Neural cell (in vitro differentiated cells): ENCODE measurements around the gene GRAP2. TPM values are rescaled to one million over a fixed set of nuclear protein-coding genes. Genes with fewer than 3 reads are reported as not detected.

ENCODE experiments used
- H2AFZ ChIP-seq: fragments of 200-600, 300-800 bp; sonication (generic), shearing (Covaris generic); 2 replicates; pipeline ENCODE4 v1.6.0; 2014; ENCODE audit warnings: low read depth, mild to moderate bottlenecking, antibody characterized with exemption, low read length, moderate library complexity
- H3F3A ChIP-seq: fragments of 200-600 bp; shearing (Covaris generic); 2 replicates; pipeline ENCODE4 v1.6.1; 2016; ENCODE audit warnings: mild to moderate bottlenecking, moderate library complexity, mixed read lengths, antibody characterized with exemption, low read length; ENCODE audit not compliant: insufficient read depth, poor library complexity, severe bottlenecking
- H3K27ac ChIP-seq: fragments of 200-600, 300-800 bp; sonication (generic), shearing (Covaris generic); 2 replicates; pipeline ENCODE4 v1.5.1; 2014; ENCODE audit warnings: mild to moderate bottlenecking, low read length, moderate library complexity
- H3K27me3 ChIP-seq: fragments of 300-800, 200-600 bp; sonication (generic), shearing (Covaris generic); 2 replicates; pipeline ENCODE4 v1.6.0; 2014; ENCODE audit warnings: mild to moderate bottlenecking, low read depth, low read length, moderate library complexity; ENCODE audit not compliant: insufficient read depth
- H3K36me3 ChIP-seq: fragments of 300-800, 200-600 bp; sonication (generic), shearing (Covaris generic); 2 replicates; pipeline ENCODE4 v1.5.1; 2014; ENCODE audit warnings: mild to moderate bottlenecking, antibody characterized with exemption, low read length, moderate library complexity; ENCODE audit not compliant: insufficient read depth
- H3K4me2 ChIP-seq: fragments of 300-800, 200-600 bp; sonication (generic), shearing (Covaris generic); 2 replicates; pipeline ENCODE4 v1.6.0; 2014; ENCODE audit warnings: mild to moderate bottlenecking, low read length
- H3K4me3 ChIP-seq: fragments of 300-800, 200-600 bp; sonication (generic), shearing (Covaris generic); 2 replicates; pipeline ENCODE4 v1.5.1; 2014; ENCODE audit warnings: mild to moderate bottlenecking, low read length, moderate library complexity
- H3K79me2 ChIP-seq: fragments of 200-600 bp; shearing (Covaris generic); replicated peaks from 2 replicates; pipeline ENCODE4 v1.6.0; 2014; ENCODE audit warnings: mild to moderate bottlenecking, low read length, moderate library complexity; ENCODE audit not compliant: insufficient read depth
- H3K9ac ChIP-seq: fragments of 300-800, 200-600 bp; sonication (generic), shearing (Covaris generic); 2 replicates; pipeline ENCODE4 v1.6.1; 2016; ENCODE audit warnings: mild to moderate bottlenecking, low read length, mixed read lengths
- H3K9me2 ChIP-seq: fragments of 200-600 bp; shearing (Covaris generic); 2 replicates; pipeline ENCODE4 v1.6.1; 2016; ENCODE audit warnings: mild to moderate bottlenecking, low read length, mixed read lengths; ENCODE audit not compliant: insufficient read depth
- H3K9me3 ChIP-seq: fragments of 200-600, 300-800 bp; sonication (generic), shearing (Covaris generic); 2 replicates; pipeline ENCODE4 v1.6.1; 2016; ENCODE audit warnings: mild to moderate bottlenecking, mixed run types, low read length, moderate library complexity, mixed read lengths
- H4K20me1 ChIP-seq: fragments of 200-600 bp; shearing (Covaris generic); 2 replicates; pipeline ENCODE4 v1.6.1; 2016; ENCODE audit warnings: mild to moderate bottlenecking, mixed run types; ENCODE audit not compliant: insufficient read depth
- CTCF ChIP-seq: fragments of 450-650 bp; IDR thresholded peaks from 2 replicates; pipeline ENCODE4 v1.5.1; 2014; ENCODE audit warnings: antibody characterized with exemption, mild to moderate bottlenecking, moderate library complexity; ENCODE audit not compliant: poor library complexity, severe bottlenecking
- EP300 ChIP-seq: fragments of 450-650 bp; conservative IDR thresholded peaks from 2 replicates; pipeline ENCODE4 v1.6.1; 2014; ENCODE audit warnings: antibody characterized with exemption, mild to moderate bottlenecking, moderate library complexity; ENCODE audit not compliant: poor library complexity, severe bottlenecking
- EZH2 ChIP-seq: fragments of 200-600, 300-800 bp; shearing (Covaris generic), sonication (generic); IDR thresholded peaks from 2 replicates; pipeline ENCODE4 v1.6.1; 2014; ENCODE audit warnings: antibody characterized with exemption, low read length, borderline replicate concordance, mild to moderate bottlenecking; ENCODE audit not compliant: insufficient read depth, poor library complexity, severe bottlenecking
- MXI1 ChIP-seq: fragments of 450-650 bp; conservative IDR thresholded peaks from 2 replicates; pipeline ENCODE4 v1.6.1; 2014; ENCODE audit warnings: antibody characterized with exemption, mild to moderate bottlenecking; ENCODE audit not compliant: poor library complexity, severe bottlenecking
- POLR2AphosphoS5 ChIP-seq: IDR thresholded peaks from 2 replicates; pipeline ENCODE4 v1.6.1; 2012
- RAD21 ChIP-seq: fragments of 450-650 bp; conservative IDR thresholded peaks from 2 replicates; pipeline ENCODE4 v1.6.1; 2014; ENCODE audit warnings: antibody characterized with exemption, mild to moderate bottlenecking, moderate library complexity
- SMC3 ChIP-seq: fragments of 450-650 bp; conservative IDR thresholded peaks from 2 replicates; pipeline ENCODE4 v1.6.1; 2014; ENCODE audit warnings: antibody characterized with exemption, mild to moderate bottlenecking, moderate library complexity; ENCODE audit not compliant: poor library complexity
- TAF1 ChIP-seq: IDR thresholded peaks from 2 replicates; pipeline ENCODE4 v1.6.1; 2012; ENCODE audit warnings: low read depth
- polyA plus RNA-seq: library from polyadenylated mRNA; depleted of rRNA; stranded (reverse); fragments of >200 nt; gene quantifications from 2 replicates; pipeline ENCODE4 v1.2.3, GENCODE V29; 2014
- TF ChIP-seq, protein P1 (sequence below): IDR thresholded peaks from 2 replicates; pipeline ENCODE4 v1.6.1; 2012; ENCODE audit warnings: borderline replicate concordance

The GRAP2 gene
- polyA plus RNA-seq, 1 donor from 2014 or later = 0.30 TPM

GRCh38 chr22:39965748-39966147 lies 64.9 kb downstream of the GRAP2 start:
- H3K27me3 ChIP-seq = no peaks in the 10 kb centered on the region
- H3K9me3 ChIP-seq = no peaks in the 10 kb centered on the region
- no peak overlapping the region for H3K27ac ChIP-seq
- no peak overlapping the region for H3K4me2 ChIP-seq
- no peak overlapping the region for H3K4me3 ChIP-seq
- TF ChIP-seq SMC3 (no peak), MXI1 (no peak), RAD21 (no peak), EZH2 (no peak), CTCF (no peak), TAF1 (no peak), EP300 (no peak), POLR2AphosphoS5 (no peak)
- TF ChIP-seq, protein P1, sequence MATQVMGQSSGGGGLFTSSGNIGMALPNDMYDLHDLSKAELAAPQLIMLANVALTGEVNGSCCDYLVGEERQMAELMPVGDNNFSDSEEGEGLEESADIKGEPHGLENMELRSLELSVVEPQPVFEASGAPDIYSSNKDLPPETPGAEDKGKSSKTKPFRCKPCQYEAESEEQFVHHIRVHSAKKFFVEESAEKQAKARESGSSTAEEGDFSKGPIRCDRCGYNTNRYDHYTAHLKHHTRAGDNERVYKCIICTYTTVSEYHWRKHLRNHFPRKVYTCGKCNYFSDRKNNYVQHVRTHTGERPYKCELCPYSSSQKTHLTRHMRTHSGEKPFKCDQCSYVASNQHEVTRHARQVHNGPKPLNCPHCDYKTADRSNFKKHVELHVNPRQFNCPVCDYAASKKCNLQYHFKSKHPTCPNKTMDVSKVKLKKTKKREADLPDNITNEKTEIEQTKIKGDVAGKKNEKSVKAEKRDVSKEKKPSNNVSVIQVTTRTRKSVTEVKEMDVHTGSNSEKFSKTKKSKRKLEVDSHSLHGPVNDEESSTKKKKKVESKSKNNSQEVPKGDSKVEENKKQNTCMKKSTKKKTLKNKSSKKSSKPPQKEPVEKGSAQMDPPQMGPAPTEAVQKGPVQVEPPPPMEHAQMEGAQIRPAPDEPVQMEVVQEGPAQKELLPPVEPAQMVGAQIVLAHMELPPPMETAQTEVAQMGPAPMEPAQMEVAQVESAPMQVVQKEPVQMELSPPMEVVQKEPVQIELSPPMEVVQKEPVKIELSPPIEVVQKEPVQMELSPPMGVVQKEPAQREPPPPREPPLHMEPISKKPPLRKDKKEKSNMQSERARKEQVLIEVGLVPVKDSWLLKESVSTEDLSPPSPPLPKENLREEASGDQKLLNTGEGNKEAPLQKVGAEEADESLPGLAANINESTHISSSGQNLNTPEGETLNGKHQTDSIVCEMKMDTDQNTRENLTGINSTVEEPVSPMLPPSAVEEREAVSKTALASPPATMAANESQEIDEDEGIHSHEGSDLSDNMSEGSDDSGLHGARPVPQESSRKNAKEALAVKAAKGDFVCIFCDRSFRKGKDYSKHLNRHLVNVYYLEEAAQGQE = no peak
- H3K9ac ChIP-seq = no peak overlapping the region
- H2AFZ ChIP-seq = no peak overlapping the region
- no peaks in the 10 kb centered on the region for H3F3A ChIP-seq
- no peaks in the 10 kb centered on the region for H4K20me1 ChIP-seq
- H3K36me3 ChIP-seq = no peaks in the 10 kb centered on the region
- H3K9me2 ChIP-seq = no peaks in the 10 kb centered on the region
- no peaks in the 10 kb centered on the region for H3K79me2 ChIP-seq

GRCh38 chr22:39966470-39966869 lies 65.6 kb downstream of the GRAP2 start:
- no peaks in the 10 kb centered on the region for H3F3A ChIP-seq
- no peaks in the 10 kb centered on the region for H3K36me3 ChIP-seq
- no peaks in the 10 kb centered on the region for H3K9me3 ChIP-seq
- H3K9ac ChIP-seq = no peak overlapping the region
- no peak overlapping the region for H2AFZ ChIP-seq
- no peak overlapping the region for H3K27ac ChIP-seq
- H4K20me1 ChIP-seq = no peaks in the 10 kb centered on the region
- no peaks in the 10 kb centered on the region for H3K79me2 ChIP-seq
- no peaks in the 10 kb centered on the region for H3K27me3 ChIP-seq
- H3K4me2 ChIP-seq = no peak overlapping the region
- H3K4me3 ChIP-seq = no peak overlapping the region
- H3K9me2 ChIP-seq = no peaks in the 10 kb centered on the region
- TF ChIP-seq EZH2 = no peak
- TF ChIP-seq MXI1 = no peak
- no peak for TF ChIP-seq RAD21
- no peak for TF ChIP-seq POLR2AphosphoS5
